HT1080 (cell line): ENCODE results near the gene FGFR2. TPM values are rescaled to one million over a fixed set of nuclear protein-coding genes. Genes with fewer than 3 reads are reported as not detected.
"Not testable (repeated sequence)": the region's sequence is repeated elsewhere in the genome, so short reads cannot be mapped to it uniquely, and the experiment has no call there.

Experiments
- DNase-seq: peaks from one replicate; pipeline ENCODE4 v3.0.0-alpha.2; 2015; ENCODE audit warnings: low read depth
- total RNA-seq: library from RNA; depleted of rRNA; stranded (reverse); fragments of >200 nt; shearing (Covaris generic); gene quantifications from 2 replicates; pipeline ENCODE4 v1.2.3, GENCODE V29; 2014

Gene FGFR2
- total RNA-seq, 1 experiment from 2014 or later: not detected

DNA sequence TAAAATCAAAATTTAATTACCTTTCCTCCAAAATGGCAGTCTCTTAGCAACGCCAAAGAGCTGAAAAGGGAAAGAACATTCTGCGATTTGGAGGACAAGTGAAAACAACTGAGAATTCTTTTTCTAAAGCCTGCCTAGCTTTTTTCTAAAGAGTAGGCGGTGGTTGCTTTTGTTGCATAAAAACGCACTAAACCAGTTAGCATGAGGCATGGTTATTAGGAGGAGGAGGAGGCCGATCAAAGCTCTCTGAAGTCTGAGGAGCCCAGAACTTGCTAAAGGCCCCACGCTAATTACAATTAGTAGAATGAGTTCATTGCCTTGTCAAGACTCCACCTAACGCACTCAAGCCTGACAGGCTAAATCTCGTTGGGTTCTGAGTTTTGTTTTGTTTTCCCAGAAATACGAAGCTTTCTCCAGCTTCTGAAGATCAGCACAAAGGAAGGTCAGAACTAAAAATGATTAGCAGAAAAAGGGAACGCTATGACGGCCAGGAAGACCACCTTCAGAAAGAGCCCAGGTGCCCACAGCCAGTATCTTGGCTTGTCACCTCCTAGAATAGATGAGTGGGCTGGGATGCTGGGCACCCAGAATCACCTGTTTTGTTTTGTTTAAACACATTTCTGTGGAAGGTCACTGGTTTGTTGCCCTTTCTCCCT is 72.0 kb downstream of the FGFR2 start:
- no peak for DNase-seq

DNA sequence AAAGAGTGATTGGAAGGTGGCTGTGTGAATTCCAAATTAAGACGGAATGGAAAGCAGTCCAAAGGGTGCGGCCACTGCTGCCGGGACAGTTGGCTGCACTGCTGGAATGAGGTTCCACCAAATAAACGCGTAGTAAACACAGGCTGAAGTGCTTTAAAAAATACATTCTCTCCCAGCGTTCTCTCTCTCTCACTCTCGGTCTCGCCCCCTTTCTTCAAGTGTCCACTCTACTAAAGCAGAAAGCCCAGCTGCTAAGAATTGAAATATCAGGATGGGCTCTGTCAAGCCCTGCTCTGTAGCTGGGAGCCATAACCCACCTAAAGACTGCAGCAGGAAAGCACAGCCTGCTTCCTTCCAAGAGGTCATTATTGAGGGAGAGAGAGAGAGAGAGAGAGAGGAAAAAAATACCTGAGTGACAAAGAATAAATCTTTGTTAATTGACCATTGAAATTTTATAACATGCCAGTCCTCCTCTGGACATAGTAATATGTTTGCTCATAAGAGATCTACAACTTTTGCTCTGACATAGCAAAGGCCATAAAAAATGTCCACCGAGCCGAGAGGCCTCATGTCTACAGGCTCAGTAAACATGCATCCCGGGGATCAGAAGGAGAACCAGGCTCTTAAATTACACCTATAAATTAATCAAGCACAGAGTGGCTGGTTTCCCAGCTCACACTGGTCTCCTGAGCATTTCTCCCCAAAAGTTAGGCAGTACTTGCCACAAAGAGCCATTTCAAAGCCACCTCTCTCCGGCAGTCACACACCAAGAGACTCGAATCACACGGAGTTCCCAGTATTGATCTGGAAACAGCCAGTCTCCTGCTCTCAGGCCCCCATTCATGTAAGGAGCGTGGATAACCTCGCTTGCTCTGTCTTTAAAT is 72.8 kb downstream of the FGFR2 start:
- no peak for DNase-seq

DNA sequence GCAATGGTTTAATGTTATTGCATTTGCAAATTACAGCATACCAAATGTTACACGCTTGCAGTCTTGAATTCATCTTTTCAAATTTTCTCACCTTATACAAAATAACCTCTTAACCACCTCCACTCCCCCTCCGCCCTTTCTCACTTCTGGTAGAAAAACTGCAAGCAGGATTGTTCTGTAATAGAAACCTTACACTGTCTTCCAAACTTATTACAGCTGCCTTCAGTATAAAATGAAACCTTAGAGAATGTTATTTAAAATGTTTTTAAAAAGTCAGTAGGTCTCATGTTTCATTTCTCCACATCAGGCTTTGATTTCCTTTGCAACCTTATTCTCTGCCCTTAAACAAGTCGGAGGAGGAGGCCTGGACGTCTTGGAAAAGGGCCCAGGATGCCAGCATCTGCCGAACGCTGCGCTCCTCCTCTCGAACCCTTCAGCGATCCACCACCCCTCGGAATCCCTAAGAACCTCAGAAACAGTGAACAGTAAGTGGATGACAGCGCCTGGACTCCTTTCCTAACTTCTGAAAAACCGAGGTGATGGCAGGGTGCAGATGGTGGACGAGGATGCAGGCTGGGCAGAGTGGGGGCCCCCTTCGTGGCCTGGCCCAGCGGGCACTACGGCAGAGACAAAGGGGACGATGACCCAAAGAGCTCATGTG is 74.0 kb downstream of the FGFR2 start:
- no peak for DNase-seq

DNA sequence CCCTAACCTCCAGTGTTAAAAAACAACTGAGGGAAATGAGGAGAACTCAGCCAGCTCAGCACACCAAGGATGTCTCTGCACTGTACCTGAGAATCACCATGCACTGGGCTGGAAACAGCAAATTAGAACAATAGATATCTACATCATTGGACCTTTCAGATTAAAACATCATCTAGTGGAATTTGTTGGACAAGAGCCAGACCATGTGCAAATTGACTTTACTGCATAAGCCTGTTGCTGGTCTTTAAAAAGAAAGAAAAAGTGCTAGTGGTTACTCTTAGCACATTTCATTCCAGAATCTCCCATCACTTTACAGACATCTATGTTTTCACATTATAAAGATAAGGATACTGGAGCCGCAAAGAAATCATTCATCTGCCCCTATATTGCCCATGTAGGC is 75.4 kb downstream of the FGFR2 start:
- DNase-seq: no peak

DNA sequence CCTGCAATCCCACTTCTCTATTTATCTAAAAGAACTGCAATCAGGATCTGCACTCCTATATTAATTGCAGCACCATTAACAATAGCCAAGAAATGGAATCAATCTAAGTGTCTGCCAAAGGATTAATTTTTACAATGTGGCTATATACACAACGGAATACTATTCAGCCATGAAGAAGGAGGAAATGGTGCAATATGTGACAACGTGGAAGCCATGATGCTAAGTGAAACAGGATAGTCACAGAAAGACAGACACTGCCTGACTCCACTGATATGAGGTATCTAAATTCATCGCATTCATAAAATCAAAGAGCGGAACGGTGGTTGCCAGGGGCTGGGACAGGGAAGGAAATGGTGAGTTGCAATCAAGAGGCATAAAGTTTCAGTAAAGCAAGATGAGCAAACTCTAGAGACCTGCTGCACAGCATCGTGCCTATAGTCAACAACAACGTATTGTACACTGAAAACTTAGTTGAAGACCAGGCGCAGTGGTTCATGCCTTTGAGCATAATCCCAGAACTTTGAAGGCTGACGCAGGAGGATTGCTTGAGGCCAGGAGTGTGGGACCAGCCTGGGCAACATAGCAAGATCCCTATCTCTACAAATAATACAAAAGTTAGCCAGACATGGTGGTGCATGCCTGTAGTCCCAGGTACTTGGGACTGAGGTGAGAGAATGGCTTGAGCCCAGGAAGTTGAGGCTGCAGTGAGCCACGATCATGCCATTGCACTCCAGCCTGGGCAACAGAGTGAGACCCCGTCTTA is 76.3 kb downstream of the FGFR2 start:
- DNase-seq: no peak

DNA sequence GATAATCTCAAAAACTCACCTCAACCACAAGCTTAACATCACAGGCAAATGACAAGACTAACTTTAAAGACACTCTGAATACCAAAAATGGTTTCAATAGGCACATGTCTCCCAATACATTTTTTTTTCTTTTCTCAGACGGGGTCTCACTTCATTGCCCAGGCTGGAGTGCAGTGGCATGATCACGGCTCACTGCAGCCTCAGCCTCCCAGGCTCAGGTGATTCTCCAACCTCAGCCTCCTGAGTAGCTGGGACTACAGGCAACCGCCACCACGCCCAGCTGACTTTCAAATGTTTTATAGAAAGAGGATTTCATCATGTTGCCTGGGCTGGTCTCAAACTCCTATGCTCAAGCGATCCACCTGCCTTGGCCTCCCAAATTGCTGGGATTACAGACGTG is 77.7 kb downstream of the FGFR2 start:
- DNase-seq: not testable (repeated sequence)

DNA sequence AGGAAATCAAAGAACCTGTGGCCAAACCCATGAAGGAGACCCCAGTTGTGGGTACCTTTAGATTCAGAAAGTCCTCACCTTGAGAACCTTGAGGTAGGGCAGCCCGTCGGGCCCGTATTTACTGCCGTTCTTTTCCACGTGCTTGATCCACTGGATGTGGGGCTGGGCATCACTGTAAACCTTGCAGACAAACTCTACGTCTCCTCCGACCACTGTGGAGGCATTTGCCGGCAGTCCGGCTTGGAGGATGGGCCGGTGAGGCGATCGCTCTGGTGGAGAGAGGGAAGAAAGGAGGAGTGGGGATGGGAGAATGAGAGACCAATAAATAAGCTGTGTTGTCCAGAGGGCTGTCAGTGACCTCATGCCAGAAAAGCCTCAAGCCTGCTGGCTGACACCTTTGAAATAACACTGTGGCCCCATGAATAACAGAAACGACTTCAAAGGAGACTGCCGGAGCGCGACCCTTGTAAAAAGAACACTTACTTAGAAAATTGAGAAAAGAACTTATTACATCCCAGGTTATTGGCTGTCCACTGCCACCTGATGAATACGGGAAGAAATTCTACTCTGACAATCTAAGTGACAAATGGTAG is 78.2 kb downstream of the FGFR2 start:
- no peak for DNase-seq

DNA sequence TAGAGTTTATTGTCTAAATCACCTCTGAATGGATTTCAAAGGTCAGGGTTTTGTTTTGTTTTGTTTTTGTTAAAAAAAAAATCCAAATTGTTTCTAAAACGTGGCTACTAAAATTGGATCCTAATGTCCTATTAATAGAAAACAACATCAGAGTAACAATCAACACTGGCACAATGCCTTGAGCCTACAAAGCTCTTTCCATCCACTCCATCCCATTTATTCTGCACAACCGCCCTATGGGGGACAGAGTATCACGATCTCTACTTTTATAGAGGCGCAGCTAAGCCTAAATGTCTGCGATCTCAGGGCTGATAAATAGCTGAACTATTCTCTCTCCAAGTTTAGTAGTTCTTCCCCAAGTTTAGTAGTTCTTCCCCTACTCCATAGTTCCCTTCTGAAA is 78.8 kb downstream of the FGFR2 start:
- no peak for DNase-seq

DNA sequence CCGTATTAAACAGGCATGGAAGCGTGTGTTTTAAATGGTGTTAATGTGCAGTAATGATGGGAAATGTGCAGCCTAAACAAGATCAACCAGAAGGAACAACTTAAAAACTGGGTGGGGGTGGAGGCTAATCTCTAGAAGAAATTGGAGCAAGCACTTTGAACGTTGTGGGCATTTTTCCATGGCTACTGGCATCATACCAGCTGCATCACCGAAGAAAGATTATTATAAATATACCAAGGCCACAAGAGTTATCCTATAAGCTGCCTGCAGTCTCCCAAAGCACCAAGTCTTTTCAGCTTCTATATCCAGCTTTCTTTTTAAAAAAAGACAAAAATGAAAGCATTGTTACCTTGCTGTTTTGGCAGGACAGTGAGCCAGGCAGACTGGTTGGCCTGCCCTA is 79.9 kb downstream of the FGFR2 start:
- no peak for DNase-seq

DNA sequence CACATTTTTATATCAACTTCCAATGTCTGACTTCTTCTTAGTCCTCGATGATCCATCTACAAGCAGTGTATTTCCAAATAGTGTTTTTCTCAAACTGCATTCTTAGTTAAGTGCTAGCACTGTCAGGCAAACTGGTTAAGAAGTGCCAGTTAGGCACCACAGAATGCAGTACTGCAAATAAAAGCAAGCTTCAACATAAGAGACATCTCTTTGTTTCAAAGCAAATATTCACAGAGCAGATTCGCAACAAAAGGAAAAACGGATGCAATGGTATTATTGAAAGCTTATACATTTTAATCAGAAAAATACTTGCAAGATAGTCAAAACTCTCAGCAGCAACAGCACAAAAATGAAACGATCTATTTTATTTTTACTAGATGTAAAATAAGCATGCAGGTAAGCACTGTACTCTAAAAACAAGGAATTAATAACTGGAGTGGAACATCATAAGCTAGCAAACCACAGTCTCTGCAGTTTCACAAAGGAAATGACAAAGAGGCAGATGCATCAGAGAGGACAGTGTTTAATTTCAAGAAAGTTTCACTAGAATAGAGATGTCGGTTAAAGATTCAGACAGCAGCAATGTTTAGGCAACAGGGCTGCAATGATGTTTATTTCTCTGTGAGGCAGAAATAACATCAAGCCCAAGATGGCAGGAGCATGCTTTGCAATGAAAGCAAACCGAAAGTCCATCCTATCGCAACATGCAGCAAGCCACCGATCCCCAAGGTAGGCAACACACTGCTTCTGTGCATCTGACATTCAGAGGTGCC is 82.0 kb downstream of the FGFR2 start:
- DNase-seq: no peak

DNA sequence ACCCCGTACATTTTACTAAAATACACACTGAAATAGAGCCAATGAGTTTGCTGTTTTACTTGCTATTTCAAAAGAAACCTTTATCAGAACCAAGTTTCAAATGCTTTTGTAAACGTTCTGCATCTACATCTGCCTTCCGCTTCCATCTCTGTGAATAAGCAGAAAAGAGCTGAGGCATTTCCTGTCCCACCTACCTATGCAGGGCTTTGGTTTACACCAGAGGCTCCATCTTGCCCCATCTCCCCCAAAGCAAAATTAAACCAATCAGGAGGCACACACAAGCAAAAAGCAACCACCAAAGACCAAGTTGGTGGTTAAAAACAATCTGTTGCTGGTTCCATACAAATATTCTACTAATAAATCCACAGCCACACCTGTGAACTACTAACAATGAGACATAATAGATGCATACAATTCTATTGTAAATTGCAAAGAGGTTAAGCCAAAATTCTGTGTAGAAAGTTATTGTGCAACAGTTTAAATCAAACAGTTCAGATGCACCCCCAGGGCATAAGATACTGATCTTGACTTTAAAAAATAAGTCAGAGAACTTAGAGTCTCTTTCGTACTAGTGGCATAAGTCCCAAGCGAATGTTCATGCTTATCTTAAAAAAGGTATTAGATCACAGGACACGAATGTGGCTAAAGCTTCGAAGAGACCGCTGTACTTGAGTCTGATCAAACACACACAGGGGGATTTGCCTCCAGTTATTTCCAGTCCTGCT is 83.9 kb downstream of the FGFR2 start:
- DNase-seq: no peak

DNA sequence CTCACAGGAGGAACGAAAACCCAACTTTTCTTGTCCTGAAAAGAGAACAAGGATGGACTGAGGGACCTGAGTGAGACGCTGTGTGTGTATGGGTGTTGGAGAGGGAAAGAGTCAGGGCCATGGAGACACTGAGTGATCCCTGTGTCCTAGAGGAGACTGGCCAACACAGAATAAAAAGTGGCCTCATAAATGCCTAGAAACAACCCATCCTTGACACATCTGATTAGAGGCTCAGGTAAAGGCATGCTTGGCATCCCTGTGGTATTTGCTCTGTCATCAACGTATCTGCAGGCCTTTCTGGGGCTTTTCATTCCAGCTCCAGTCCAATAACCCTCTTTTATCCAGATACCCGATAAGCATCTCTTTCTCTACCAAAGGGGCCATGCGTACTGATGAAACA is 86.3 kb downstream of the FGFR2 start:
- DNase-seq: no peak

DNA sequence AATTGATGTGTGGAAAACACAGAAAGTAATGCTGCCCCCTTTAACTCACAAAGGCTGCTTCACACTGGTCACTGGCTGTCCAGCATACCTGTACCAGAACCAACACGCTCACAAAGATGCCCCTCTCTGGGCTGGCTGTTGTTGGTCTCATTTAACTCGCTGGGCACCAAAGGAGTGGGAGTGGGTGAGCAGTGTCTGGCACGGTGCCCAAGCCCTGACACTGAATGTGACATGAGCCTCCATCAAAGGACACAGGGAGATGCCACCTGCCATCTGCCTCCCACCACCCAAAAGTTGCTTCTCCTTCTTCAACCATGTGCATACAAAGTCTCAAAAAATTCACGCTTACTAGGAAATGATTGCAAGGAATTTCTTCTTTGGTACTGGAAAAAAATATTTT is 86.8 kb downstream of the FGFR2 start:
- no peak for DNase-seq

DNA sequence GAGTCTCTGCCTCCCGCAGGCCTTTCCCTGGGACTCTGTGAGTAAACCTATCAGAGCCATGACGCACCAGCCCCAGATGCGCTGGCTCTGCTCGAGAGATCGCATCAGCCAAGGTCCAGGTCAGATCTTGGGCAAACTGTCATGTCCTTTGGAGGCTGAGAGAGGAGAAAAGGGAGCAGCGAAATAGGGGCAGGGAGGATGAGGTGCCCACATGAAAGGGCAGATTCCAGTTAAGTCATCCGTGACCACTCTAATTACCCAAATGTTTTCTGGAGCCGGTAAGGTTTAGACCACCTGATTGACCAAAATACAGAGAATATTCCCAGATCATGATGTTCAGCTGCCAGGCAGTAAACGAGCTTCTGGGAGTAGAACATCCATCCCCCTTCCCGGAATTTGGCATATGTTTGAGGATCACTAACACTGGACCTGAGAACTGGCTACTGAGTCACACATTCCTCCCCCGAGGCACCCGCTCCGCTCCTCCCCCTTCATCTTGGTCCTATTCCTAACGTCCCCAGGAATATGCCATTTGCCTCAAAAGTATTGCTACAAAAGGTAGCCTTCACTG is 88.0 kb downstream of the FGFR2 start:
- DNase-seq: no peak

DNA sequence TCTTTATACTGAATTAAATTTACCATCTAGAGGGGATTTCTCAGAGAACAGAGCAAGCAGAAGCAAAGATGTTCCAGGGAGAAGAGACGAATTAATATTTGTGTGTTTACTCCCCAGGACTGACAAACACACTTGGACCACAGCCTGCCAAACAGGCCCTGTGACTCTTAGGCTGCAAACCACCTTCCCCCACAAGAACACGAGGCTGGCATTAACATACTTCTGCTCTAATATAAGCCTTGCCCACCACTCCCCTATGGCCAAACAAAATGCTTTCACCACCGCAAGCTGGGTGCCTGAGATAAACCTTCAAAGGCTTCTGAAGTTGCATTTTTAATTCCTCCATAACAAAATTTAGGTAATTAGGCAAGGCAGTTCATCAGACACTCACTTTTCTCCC is 88.4 kb downstream of the FGFR2 start:
- DNase-seq: no peak

DNA sequence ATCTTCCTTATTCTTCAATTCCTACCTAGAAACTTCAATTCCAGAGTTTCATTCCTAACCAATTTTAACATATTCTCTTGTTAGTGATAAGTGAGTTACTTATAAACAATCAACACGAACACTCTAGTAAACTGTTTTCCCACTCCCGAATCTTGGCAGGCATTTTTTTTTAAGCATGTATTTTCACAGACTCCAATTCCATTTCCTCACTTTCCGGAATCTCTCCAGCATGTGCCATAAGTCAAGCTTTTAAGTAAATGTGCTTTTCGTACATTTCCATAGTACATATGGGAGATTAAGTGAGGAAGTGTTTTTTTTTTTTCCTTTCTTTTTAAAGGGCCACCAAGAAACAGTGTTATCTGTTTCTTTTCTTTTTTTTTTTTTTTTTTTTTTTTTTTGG is 89.1 kb downstream of the FGFR2 start:
- no peak for DNase-seq

DNA sequence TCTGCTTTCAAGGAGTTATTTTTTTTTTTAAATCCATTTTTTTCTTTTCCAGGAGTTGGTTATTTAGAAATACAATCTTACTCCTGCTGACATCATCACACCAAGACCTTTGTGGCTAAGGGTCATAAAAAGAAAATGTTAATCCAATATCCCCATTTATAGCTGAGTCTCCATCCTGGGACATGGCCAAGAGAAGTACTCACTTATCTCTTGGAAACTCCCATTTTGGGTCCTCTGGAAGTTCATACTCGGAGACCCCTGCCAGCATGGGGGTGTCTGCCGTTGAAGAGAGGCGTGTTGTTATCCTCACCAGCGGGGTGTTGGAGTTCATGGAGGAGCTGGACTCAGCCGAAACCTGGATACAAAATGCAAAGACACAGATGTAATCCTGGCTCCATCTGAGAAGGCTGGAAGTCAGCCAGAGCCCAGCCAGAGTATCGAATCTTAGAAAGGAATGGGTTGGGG is 94.6 kb downstream of the FGFR2 start:
- no peak for DNase-seq

DNA sequence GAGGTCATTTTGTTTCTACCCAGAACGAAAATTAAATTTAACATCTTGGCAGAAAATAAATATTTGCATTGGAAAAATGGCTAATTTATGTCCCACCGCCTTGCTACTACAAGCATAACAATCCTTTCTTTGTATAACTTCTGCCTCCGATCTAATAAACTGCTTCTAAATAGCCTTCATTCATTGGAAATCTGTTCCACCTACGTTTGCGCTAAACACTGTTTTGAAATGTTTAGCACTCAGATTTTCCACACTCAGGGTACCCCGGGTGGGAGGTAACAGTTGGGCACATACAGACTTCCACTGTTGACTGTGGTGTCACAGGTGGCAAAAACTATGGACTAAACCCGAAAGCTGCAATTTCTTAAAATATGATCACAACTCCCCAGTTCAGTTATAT is 96.4 kb downstream of the FGFR2 start:
- no peak for DNase-seq

DNA sequence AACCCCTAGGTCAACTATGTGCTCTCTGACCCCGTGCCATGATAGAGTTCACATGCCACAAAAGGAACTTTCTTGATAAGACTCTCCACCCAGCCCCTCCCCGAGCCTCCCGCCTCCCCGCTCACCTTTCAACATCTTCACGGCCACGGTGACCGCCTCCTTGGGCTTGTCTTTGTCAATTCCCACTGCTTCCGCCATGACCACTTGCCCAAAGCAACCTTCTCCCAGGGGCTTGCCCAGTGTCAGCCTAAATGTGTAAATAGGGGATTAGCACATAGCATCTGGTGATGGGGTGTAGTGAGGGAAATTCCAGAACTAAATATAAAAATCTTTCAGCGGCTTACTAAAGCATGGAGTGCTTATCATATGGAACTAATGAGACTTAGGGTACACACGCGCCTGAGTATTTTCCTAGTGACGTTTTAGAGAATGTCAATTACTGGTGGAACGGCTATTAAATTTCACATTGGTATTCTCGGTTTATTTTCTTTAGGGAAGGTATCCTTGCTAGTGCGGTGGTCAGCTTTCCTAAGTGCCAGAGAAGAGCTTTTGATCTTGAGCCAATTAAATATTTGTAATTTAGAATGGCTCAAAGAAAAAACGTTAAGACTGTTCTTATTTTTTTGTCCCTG is 97.4 kb downstream of the FGFR2 start:
- no peak for DNase-seq
